Mammary epithelial cell (primary cell): ENCODE data around the gene NAALADL1.

Experiments used
- CTCF ChIP-seq, 2 donors: IDR thresholded peaks in 1 of 2; conservative IDR thresholded peaks in 1 of 2; 2 replicates each; pipeline ENCODE4 v1.5.1; 2011 to 2012; ENCODE audit warnings: inconsistent platforms in 2 of 2, low read length in 2 of 2, mild to moderate bottlenecking in 2 of 2, control low read depth in 1 of 2, low read depth in 1 of 2; ENCODE audit not compliant: insufficient read depth in 1 of 2; ENCODE audit errors: extremely low read depth in 1 of 2
- EZH2 ChIP-seq: IDR thresholded peaks from 2 replicates; pipeline ENCODE4 v1.6.1; 2012; ENCODE audit warnings: low read length, inconsistent platforms, borderline replicate concordance

- TF ChIP-seq CTCF (conservative IDR thresholded peaks at IDR 0.05 in 1 of 2, IDR thresholded peaks at IDR 0.05 in 1 of 2; ENCODE audit: extremely low read depth in 1 of 2, insufficient read depth in 1 of 2, low read depth in 1 of 2, low read length in 2 of 2) (no peak), EZH2 (no peak)
These were observed 827 bp downstream of the NAALADL1 start for GRCh38 chr11:65057526-65057925.
